ENCODE data around the gene ITGA6.

Gene ITGA6

GRCh38 chr2:172425336-172425735 is 2.0 kb upstream of the ITGA6 start:
- in situ Hi-C loops (cut with MboI; ENCODE audit: low pct_unique_long_range_greater_than_20kb, low sequenced_read_pairs, unreplicated experiment): no loop called here
- TF ChIP-seq CTCF (IDR thresholded peaks at IDR 0.05; ENCODE audit: extremely low read depth, insufficient read depth, missing control alignments): no peak
- no peak for DNase-seq (ENCODE audit: low spot score)

GRCh38 chr2:172426635-172427255 is 641 bp upstream of the ITGA6 start:
- DNase-seq (ENCODE audit: low spot score): no peak
- in situ Hi-C loops (cut with MboI; ENCODE audit: low pct_unique_long_range_greater_than_20kb, low sequenced_read_pairs, unreplicated experiment): no loop called here
- no peak for TF ChIP-seq CTCF (IDR thresholded peaks at IDR 0.05; ENCODE audit: extremely low read depth, insufficient read depth, missing control alignments)

- in situ Hi-C loops (cut with MboI; ENCODE audit: low pct_unique_long_range_greater_than_20kb, low sequenced_read_pairs, unreplicated experiment): no loop called here
- no peak for TF ChIP-seq CTCF (IDR thresholded peaks at IDR 0.05; ENCODE audit: extremely low read depth, insufficient read depth, missing control alignments)
- DNase-seq (ENCODE audit: low spot score): no peak
Observed at GRCh38 chr2:172427990-172428831, 825 bp downstream of the ITGA6 start.

- in situ Hi-C loops (cut with MboI; ENCODE audit: low pct_unique_long_range_greater_than_20kb, low sequenced_read_pairs, unreplicated experiment): no loop called here
Observed at GRCh38 chr2:172428832-172429210, 1.4 kb downstream of the ITGA6 start.

GRCh38 chr2:172429301-172429968 is 2.0 kb downstream of the ITGA6 start:
- TF ChIP-seq CTCF (IDR thresholded peaks at IDR 0.05; ENCODE audit: extremely low read depth, insufficient read depth, missing control alignments): no peak
- in situ Hi-C loops (cut with MboI; ENCODE audit: low pct_unique_long_range_greater_than_20kb, low sequenced_read_pairs, unreplicated experiment): no loop called here
- no peak for DNase-seq (ENCODE audit: low spot score)

More at GRCh38 chr2:172428832-172429210, 1.4 kb downstream of the ITGA6 start:
- no peak for DNase-seq (ENCODE audit: low spot score)
- no peak for TF ChIP-seq CTCF (IDR thresholded peaks at IDR 0.05; ENCODE audit: extremely low read depth, insufficient read depth, missing control alignments)

- TF ChIP-seq CTCF (IDR thresholded peaks at IDR 0.05; ENCODE audit: extremely low read depth, insufficient read depth, missing control alignments): no peak
- DNase-seq (ENCODE audit: low spot score): no peak
- in situ Hi-C loops (cut with MboI; ENCODE audit: low pct_unique_long_range_greater_than_20kb, low sequenced_read_pairs, unreplicated experiment): no loop called here
Observed at GRCh38 chr2:172430027-172430426, 2.6 kb downstream of the ITGA6 start.
